GM12892 (cell line): ENCODE results near the gene CDH23.

ENCODE experiments used
- POLR2A ChIP-seq: IDR thresholded peaks from 2 replicates; pipeline ENCODE4 v1.6.1; 2011; ENCODE audit warnings: low read depth, low read length, control low read depth
- POLR2AphosphoS5 ChIP-seq: IDR thresholded peaks from 2 replicates; pipeline ENCODE4 v1.6.1; 2011; ENCODE audit warnings: low read depth, low read length, control low read depth
- TAF1 ChIP-seq: IDR thresholded peaks from 2 replicates; pipeline ENCODE4 v1.6.1; 2011; ENCODE audit warnings: low read depth, mild to moderate bottlenecking, control low read depth, low read length, borderline replicate concordance

DNA sequence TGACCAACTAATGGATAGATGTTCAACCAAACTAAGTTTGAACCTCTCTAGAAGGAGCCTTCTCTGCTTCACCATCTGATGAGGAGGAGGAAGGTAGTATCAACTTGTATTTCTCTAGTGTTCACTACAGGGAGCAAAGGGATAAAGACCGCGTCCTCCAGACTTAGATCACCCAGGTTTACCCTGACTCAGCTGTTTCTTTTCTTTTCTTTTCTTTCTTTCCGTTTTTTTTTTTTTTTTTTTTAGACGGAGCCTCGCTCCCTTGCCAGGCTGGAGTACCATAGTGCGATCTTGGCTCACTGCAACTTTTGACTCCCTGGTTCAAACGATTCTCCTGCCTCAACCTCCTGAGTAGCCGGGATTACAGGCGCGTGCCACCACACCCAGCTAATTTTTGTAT, 263.0 kb downstream of the CDH23 start:
- no peak for TF ChIP-seq POLR2A
- TF ChIP-seq POLR2AphosphoS5 = no peak
- TF ChIP-seq TAF1 = no peak
